Putamen (tissue), 1 donor: ENCODE results near the gene DDIAS.
A peak's percentile ranks its signal among the peaks of the same experiment; 100 is the strongest.
"Not testable (repeated sequence)": the region's sequence is repeated elsewhere in the genome, so short reads cannot be mapped to it uniquely, and the experiment has no call there.

Source experiments
- DNase-seq: peaks from one replicate; pipeline ENCODE4 v3.0.0-alpha.2; 2016; ENCODE audit warnings: low spot score

The DDIAS gene

GRCh38 chr11:82889133-82890001 is 12.2 kb upstream of the DDIAS start:
- DNase-seq: no peak

GRCh38 chr11:82890002-82890341 is 11.6 kb upstream of the DDIAS start:
- DNase-seq: no peak

GRCh38 chr11:82890936-82891335 is 10.6 kb upstream of the DDIAS start:
- DNase-seq: no peak

- no peak for DNase-seq
These were observed 8.8 kb upstream of the DDIAS start for GRCh38 chr11:82892611-82893169.

- DNase-seq: no peak
These were observed 6.0 kb upstream of the DDIAS start for GRCh38 chr11:82895437-82896091.

- DNase-seq: no peak
These were observed 5.4 kb upstream of the DDIAS start for GRCh38 chr11:82896183-82896582.

- DNase-seq: no peak
These were observed 3.3 kb upstream of the DDIAS start for GRCh38 chr11:82898241-82898640.

GRCh38 chr11:82899186-82899820 is 2.2 kb upstream of the DDIAS start:
- no peak for DNase-seq

- DNase-seq: no peak
These were observed 1.6 kb upstream of the DDIAS start for GRCh38 chr11:82899957-82900276.

GRCh38 chr11:82900277-82901164 is 1.0 kb upstream of the DDIAS start, which contains the start of gene PRCP:
PRCP (minus strand) TSS chr11:82900430; CDS start chr11:82900402, 28 bp downstream.
- peak; percentile 85 for DNase-seq

- no peak for DNase-seq
These were observed 468 bp downstream of the DDIAS start for GRCh38 chr11:82901922-82902485.

- no peak for DNase-seq
These were observed 1.3 kb downstream of the DDIAS start for GRCh38 chr11:82902880-82903279.

GRCh38 chr11:82903843-82904586 is 2.5 kb downstream of the DDIAS start:
- DNase-seq: no peak

GRCh38 chr11:82906236-82906635 is 4.7 kb downstream of the DDIAS start:
- no peak for DNase-seq

- DNase-seq: no peak
These were observed 5.4 kb downstream of the DDIAS start for GRCh38 chr11:82906931-82907330.

GRCh38 chr11:82907371-82907770 is 5.8 kb downstream of the DDIAS start:
- no peak for DNase-seq

GRCh38 chr11:82908311-82908710 is 6.8 kb downstream of the DDIAS start:
- DNase-seq: no peak

- no peak for DNase-seq
These were observed 7.6 kb downstream of the DDIAS start for GRCh38 chr11:82909015-82909640.

GRCh38 chr11:82919786-82920185 is 18.2 kb downstream of the DDIAS start:
- DNase-seq: not testable (repeated sequence)

- not testable (repeated sequence) for DNase-seq
These were observed 18.7 kb downstream of the DDIAS start for GRCh38 chr11:82920227-82920626.
